ENCODE data around the gene FAM20C. TPM values are rescaled to one million over a fixed set of nuclear protein-coding genes. Genes with fewer than 3 reads are reported as not detected.

The FAM20C gene
- total RNA-seq, 1 experiment from 2014 or later = 8.8 TPM

DNA sequence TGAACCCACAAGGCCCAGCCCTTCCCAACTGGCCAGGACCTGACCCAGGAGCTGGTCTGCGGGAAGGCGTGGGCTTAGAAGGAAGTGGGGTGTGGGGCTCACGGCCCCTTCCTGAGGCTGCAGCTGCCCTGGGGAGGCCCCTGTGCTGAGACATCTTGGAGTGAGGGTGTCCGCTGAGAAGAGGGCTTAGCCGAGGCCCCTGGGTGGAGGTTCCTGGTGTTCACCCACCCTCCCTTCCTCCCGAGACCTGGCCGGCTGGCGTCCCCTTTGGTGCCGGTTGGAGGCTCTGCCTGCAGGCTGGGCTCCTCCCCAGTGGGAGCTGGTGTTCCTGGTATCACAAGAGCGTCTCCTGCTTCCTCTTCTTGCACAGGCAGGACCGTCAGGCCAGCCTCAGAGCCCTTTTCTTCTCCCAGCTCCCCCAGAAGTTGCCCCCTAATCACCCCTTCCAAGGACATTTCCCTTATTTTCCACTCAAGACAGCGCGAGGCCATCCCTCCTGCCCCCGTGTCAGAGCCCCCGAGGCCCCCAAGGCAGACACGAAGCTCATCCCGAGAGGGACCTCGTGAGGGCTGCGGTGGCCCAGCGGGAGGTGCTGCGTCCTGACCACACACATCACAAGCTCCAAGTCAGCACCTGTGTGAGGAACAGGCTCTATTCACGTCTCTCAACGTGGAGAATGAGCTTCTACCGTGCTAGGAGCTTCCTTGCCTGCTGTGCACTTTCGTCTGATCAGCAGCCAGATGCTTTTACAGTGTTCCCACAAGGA is 25.1 kb upstream of the FAM20C start:
- ChIA-PET CTCF (no interaction called here), POLR2A (interaction anchor here (0.7 kb wide), 1 partner anchor 971 kb away, joined by 3 read pairs; no protein-coding TSS in a partner anchor)
- DNase-seq (ENCODE audit: unreplicated experiment) = no peak
- no peak overlapping the region for H3K4me3 Mint-ChIP-seq (ENCODE audit: unreplicated experiment)
- no peaks in the 10 kb centered on the region for H3K36me3 Mint-ChIP-seq (ENCODE audit: insufficient read depth, unreplicated experiment)
- H3K27ac Mint-ChIP-seq (ENCODE audit: low read depth, unreplicated experiment) = no peak overlapping the region
- H3K4me1 Mint-ChIP-seq (ENCODE audit: insufficient read depth, unreplicated experiment) = no peaks in the 10 kb centered on the region
- intact Hi-C loops (cut with micrococcal nuclease) = no loop called here
- H3K27me3 Mint-ChIP-seq (ENCODE audit: insufficient read depth, unreplicated experiment) = peaks cover 70% of the 10 kb centered on the region
- H3K9me3 Mint-ChIP-seq (ENCODE audit: unreplicated experiment) = no peaks in the 10 kb centered on the region
- TF ChIP-seq, protein P1, sequence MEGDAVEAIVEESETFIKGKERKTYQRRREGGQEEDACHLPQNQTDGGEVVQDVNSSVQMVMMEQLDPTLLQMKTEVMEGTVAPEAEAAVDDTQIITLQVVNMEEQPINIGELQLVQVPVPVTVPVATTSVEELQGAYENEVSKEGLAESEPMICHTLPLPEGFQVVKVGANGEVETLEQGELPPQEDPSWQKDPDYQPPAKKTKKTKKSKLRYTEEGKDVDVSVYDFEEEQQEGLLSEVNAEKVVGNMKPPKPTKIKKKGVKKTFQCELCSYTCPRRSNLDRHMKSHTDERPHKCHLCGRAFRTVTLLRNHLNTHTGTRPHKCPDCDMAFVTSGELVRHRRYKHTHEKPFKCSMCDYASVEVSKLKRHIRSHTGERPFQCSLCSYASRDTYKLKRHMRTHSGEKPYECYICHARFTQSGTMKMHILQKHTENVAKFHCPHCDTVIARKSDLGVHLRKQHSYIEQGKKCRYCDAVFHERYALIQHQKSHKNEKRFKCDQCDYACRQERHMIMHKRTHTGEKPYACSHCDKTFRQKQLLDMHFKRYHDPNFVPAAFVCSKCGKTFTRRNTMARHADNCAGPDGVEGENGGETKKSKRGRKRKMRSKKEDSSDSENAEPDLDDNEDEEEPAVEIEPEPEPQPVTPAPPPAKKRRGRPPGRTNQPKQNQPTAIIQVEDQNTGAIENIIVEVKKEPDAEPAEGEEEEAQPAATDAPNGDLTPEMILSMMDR (IDR thresholded peaks at IDR 0.05; ENCODE audit: unreplicated experiment) = no peak
- no TSS peak for BruUV-seq (replicated peaks)

DNA sequence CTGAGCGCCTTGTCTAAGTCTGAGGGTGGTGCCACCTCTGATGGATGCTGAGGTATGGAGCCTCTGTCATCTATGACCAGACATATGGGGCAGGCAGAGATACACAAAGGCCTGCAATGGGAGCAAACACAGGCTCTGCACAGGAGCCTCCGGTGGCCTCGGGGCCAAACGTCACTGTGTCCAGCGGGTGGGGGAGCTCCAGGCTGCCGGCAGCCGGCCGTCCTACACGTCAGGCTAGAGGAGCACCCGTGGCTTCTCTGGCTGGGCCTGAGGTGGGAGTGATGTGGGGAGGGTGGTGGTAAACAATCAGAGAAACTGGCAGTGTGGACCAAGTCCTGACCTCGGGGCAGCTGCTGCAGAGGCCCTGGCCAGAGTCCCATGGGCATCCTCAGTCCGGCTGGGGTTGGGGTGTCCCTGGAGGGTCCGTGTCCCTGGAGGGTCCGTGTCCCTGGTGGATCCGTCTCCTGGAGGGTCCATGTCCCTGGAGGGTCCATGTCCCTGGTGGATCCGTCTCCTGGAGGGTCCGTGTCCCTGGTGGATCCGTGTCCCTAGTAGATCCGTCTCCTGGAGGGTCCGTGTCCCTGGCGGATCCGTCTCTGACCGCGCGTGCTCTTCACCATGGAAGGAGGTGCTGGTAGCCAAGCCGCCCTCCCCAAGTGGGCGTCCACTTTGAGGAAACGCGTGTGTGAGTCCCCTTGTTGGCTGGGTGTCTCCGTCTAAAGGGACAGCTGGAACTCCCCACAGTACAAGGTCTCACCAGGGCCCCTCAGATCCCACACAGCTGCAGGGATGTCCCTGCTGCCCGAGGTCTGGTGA is 24.2 kb upstream of the FAM20C start:
- H3K4me3 Mint-ChIP-seq (ENCODE audit: unreplicated experiment) = no peak overlapping the region

DNA sequence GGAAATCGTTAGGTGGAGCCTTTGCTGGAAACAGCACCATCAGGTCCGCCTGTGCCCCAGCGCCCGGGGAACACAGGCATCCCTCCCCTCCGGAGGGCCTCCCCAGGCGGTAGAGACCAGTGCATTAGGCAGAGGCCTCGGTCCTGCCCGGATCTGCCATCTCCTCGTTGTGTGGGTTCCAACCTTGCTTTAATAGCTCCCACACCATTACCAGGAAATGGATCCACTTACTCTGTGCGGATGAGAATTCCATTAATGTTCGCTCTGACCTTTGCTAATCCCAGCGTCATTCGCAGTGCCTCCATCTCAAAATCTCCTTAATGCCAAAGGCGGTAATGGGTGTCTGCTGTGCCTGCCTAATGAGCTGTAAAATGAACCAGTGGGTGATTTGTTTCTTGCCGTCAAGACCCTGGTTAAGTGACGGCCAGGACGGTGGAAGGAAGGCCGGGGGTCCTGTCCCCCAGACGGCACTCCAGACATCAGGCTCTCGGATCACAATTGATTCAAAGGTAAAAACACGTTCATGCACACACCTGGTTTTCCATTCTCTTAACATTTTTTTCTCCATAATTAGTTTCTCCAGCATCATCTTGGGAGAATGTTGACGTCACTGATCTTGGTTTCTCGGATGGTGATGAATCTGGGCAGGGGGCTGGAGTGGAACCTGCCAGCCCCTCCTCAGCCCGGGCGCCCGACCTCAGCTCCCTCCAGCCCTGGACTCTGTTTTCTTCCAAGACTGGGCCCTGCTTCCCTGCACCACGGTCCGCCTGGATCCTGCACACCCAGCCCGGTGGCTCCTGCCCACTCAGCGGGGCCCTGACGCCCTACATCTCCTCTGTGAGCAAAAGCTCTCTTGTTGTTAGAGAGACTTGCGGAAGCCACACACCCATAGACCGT is 22.8 kb upstream of the FAM20C start:
- Mint-ChIP-seq H3K36me3 (ENCODE audit: insufficient read depth, unreplicated experiment) (no peaks in the 10 kb centered on the region), H3K4me1 (ENCODE audit: insufficient read depth, unreplicated experiment) (no peaks in the 10 kb centered on the region), H3K9me3 (ENCODE audit: unreplicated experiment) (no peaks in the 10 kb centered on the region), H3K4me3 (ENCODE audit: unreplicated experiment) (no peak overlapping the region), H3K27me3 (ENCODE audit: insufficient read depth, unreplicated experiment) (peaks cover 50% of the 10 kb centered on the region), H3K27ac (ENCODE audit: low read depth, unreplicated experiment) (no peak overlapping the region)
- POLR2A ChIA-PET = interaction anchor here (1.0 kb wide), 1 partner anchor 22 kb away, joined by 4 read pairs; the partner anchor contains the start of gene FAM20C
- BruUV-seq (replicated peaks) = no TSS peak
- TF ChIP-seq, protein P1 (IDR thresholded peaks at IDR 0.05; ENCODE audit: unreplicated experiment) = no peak
- no peak for DNase-seq (ENCODE audit: unreplicated experiment)
- CTCF ChIA-PET = no interaction called here
- intact Hi-C loops (cut with micrococcal nuclease) = no loop called here

More for the DNA sequence above, 24.2 kb upstream of the FAM20C start:
- no peaks in the 10 kb centered on the region for H3K4me1 Mint-ChIP-seq (ENCODE audit: insufficient read depth, unreplicated experiment)
- no peaks in the 10 kb centered on the region for H3K9me3 Mint-ChIP-seq (ENCODE audit: unreplicated experiment)
- no peaks in the 10 kb centered on the region for H3K36me3 Mint-ChIP-seq (ENCODE audit: insufficient read depth, unreplicated experiment)
- H3K27me3 Mint-ChIP-seq (ENCODE audit: insufficient read depth, unreplicated experiment) = peaks cover 61% of the 10 kb centered on the region
- H3K27ac Mint-ChIP-seq (ENCODE audit: low read depth, unreplicated experiment) = no peak overlapping the region
- no peak for DNase-seq (ENCODE audit: unreplicated experiment)
- ChIA-PET CTCF (no interaction called here), POLR2A (interaction anchor here (0.7 kb wide), 1 partner anchor 970 kb away, joined by 3 read pairs; no protein-coding TSS in a partner anchor)
- no TSS peak for BruUV-seq (replicated peaks)
- intact Hi-C loops (cut with micrococcal nuclease) = no loop called here
- TF ChIP-seq, protein P1 (IDR thresholded peaks at IDR 0.05; ENCODE audit: unreplicated experiment) = no peak
